Measurements from ENCODE around the gene SEC14L5.

Gene SEC14L5

GRCh38 chr16:4987580-4988374 is 29.6 kb downstream of the SEC14L5 start:
- no peak for DNase-seq

DNA sequence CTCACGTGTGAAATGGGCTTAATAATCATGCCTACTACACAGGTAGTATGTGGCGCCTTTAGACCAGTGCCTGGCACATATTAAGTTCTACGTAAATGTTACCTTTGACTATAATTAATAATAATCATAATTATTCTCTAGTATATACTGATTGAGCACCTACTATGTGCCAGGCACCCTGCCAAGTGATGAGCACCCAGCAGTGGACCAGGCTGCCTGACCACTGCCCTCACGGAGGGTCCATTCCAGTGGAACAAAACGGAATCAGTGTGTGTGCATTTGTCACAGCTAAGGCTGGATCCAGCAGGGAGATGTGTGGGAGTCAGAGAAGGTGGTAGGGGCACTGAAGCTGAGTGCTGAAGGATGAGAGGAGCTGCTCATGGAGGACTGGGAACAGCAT is 30.5 kb downstream of the SEC14L5 start:
- no peak for DNase-seq

DNA sequence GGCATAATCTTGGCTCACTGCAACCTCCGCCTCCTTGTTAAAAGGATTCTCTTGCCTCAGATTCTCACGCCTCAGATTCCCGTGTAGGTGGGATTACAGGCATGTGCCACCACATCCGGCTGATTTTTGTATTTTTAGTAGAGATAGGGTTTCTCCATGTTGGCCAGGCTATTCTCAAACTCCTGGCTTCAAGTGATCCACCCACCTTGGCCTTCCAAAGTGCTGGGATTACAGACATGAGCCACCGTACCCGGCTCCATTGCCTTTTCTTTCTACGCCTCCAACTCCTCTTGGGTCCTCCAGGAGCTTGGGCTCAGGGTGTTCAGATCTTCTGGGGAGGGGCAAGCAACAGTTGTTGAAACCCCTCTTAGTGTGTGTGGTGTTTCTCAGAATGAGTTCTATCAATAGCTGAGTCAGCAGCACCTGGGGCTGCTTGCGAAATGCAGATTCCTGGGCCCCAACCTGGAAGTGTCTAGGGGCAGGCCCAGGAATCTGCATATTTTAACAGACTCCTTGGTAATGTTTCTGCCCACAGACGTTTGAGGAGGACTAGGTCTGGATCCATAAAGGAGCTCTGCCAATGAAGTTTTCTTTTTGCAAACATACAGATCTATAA is 31.4 kb downstream of the SEC14L5 start:
- DNase-seq = no peak

DNA sequence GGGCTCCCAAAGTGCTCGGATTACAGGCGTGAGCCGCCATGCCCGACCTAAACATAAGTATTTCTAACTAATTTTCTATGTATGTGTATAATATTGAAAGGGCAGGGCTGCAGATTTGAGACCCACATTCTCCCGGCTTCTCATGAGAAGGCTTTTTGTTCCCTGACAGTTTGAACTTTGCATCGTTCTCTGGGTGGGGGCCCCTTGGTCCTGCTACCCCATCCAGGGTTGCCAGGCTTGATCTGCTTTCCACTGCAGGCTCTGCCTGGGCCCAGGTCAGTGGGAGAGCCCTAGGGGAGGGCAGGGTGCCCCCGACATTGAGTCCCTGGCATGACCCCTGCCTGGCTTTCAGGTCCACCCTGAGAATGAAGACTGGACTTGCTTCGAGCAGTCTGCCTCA is 32.3 kb downstream of the SEC14L5 start:
- no peak for DNase-seq

DNA sequence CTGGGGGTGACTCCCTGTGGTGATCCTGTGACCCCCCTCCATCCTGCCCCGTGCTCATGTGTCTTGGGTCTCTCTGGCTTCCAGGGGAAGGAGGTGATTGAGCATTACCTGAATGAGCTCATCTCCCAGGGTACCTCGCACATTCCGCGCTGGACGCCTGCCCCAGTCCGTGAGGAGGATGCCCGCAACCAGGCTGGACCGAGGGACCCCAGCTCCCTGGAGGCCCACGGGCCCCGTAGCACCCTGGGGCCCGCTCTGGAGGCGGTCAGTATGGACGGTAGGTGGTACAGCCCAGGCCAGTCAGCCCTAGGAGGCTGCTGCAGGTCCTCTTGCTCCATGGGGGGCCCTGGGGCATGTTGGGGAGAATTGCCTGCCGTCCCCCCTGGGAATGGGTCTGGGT is 33.6 kb downstream of the SEC14L5 start:
- DNase-seq = no peak

GRCh38 chr16:4994719-4995434 is 36.7 kb downstream of the SEC14L5 start:
- no peak for DNase-seq

DNA sequence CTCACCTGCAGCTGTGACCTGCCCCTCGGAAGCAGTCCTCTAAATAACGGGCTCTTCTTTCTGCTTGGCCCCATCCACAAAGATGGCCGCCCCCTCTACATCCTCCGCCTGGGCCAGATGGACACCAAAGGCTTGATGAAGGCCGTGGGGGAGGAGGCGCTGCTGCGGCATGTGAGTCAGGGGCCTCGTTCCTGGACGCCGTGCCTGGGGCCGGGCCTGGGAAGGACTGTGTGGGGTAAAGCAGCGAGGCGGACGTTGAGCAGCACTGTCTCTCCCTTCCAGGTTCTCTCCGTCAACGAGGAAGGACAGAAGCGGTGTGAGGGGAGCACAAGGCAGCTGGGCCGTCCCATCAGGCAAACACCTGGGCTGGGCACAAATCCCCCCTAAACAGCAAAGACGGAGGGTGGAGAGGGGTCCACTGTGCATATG is 42.5 kb downstream of the SEC14L5 start:
- DNase-seq = no peak

DNA sequence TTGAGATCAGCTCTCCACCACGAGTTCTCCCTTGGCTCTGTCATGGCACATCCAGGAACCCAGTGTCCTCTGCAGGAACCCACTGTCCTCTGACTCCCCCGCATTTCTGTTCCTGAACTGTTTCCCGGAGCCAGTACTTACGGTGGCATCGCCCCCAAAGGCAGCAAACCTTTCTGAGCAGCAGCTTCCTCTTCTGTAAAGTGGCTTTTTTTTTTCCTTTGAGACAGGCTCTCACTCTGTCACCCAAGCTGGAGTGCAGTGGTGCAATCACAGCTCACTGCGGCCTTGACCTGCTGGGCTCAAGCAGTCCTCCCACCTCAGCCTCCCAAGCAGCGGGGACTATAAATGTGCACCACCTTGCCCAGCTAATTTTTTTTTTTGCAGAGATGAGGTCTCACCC is 43.4 kb downstream of the SEC14L5 start:
- DNase-seq = no peak

- no peak for DNase-seq
These were observed 43.9 kb downstream of the SEC14L5 start for GRCh38 chr16:5001986-5002385.

DNA sequence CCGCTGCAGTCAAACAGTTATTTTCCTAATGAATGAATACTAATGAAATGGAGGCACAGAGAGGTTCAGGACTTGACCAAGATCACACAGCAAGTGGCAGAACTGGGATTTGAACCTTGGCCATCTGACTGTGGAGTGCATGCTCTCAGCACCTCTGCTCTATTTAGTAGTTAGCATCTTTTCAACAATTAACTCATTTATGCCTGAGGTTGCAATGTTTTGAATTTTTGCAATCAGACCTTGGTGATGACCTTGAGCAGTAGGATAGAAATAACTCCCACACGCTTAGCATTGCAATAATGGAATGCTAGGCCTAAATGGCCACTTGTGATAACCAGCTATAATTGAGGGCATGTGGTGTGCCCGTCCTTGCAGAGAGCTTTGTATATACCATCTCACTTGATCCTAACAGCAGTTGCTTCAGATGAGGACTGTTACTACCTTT is 44.6 kb downstream of the SEC14L5 start:
- DNase-seq = no peak

GRCh38 chr16:5003211-5003610 is 45.1 kb downstream of the SEC14L5 start:
- DNase-seq = no peak

DNA sequence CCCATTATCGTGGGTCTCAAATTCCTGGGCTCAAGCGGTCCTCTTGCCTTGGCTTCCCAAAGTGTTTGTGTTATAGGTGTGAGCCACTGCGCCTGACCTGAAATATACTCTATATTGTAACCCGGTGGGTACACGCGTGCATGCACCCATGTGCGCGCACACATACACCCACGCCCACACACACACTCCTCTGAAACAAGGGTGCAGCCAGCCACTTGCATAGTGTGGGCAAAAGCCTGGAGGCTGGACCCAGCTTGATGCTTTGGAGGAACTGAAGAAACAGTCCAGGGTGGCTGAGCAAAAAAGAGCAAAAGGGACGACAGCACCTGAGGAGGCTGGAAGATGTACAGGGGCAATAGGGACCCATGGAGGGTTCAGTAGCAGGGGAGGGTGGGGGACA is 45.7 kb downstream of the SEC14L5 start:
- DNase-seq = no peak

DNA sequence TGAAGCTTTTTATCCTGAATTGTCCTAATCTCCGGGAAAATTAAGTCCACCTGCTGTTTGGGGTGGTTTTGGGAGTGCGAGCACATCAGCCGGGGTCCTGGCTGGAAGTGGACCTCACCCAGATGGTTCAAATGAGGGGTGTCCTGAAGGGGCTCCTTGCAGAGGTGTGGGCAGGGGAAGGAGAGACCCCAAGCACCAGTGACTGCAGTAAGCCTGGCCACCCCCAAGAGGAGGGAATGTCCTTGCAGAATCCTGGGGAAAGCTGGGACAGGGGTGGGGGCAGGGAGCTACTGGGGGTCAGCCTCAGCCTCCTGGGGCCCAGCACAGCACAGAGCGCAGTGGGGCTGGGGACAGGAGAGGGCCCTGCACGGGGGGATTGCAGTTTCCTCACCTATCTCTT is 46.2 kb downstream of the SEC14L5 start:
- no peak for DNase-seq

GRCh38 chr16:5005916-5006315 is 47.8 kb downstream of the SEC14L5 start:
- no peak for DNase-seq

DNA sequence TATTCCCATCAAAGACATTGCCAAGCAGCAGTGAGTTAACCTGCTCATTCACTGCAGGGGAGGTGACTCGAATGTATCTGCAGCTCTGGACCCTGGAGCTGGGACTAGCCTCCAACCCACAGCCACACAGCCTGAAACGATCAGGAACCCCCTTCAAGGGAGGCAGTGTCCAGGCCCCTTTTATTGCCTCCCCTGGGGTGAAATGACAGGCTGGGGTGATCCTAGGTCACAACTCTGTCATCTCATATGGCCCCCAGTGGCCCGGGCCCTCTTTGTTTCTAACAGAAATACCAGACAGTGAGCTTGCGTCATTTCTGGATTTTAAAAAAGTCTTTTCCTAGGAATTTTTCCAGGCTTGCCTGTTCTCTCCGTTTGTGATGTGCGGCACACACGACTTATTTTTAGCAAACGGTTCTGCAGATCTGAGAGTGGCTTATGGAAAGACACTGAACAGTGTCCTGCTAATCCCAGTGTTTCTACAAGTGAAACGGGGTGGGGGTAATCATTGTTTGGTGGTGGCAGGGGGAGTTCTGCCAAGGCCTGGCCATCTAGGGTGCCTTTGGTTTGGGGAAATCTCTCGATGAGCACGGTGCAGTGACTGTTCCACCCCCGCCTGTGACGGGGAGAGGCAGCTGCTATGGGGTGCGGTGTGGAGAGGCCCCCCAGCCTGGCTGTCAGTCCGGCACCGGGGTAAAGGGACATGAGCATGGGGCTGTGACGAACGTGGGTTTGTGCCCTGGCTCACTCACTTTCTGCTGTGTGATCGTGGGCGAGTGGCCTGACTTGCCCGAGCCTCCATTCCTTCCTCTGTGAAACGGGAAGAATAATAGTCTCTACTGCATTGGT is 48.4 kb downstream of the SEC14L5 start:
- DNase-seq = no peak

DNA sequence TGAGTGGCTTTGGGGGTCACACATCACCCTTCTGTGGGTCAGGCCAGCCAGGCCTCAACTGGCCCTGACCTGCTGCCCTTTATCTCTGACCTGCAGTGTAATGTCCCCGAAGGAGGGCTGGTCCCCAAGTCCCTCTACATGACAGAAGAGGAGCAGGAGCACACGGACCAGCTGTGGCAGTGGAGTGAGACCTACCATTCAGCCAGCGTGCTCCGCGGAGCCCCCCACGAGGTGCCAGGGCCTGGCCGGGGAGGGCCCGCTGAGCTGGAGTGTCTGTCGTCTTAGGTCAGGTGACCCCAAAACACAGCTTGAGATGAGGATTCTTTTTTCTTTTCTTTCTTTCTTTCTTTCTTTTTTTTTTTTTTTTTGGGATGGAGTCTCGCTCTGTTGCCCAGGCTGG is 49.1 kb downstream of the SEC14L5 start:
- DNase-seq = no peak

DNA sequence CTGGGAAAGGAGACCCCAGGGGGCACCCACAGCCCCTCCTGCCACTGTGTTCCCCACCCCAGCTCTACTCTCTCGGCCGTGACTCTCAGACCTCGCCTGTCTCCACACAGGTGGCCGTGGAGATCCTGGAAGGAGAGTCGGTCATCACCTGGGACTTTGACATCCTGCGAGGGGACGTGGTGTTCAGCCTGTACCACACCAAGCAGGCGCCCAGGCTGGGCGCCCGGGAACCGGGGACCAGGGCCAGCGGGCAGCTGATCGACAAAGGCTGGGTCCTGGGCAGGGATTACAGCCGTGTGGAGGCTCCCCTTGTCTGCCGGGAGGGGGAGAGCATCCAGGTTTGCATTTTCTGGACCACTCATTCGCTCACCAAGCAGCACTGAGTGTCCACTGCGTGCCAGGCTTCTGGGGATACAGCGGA is 50.2 kb downstream of the SEC14L5 start:
- DNase-seq = no peak

GRCh38 chr16:5010576-5011329 is 52.6 kb downstream of the SEC14L5 start:
- no peak for DNase-seq

DNA sequence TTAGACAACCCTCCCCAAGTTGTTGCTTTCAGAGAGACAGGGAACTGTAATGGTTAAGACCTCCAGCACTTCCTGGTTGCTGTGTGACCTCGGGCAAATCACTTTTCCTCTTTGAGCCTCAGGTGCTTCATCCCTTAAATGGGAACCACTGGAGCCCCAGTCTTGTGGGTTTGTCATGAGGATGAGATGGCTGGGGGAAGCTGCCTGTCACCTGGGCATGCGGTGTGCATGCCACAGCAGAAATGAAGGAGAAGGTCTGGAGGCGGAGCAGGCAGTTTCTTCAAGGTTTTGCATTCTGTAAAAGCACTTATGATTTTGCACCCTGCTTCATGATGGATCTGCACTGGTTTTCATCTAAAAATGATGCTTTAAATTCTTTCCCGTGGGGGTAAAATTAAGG is 53.5 kb downstream of the SEC14L5 start:
- DNase-seq = no peak

- no peak for DNase-seq
These were observed 54.8 kb downstream of the SEC14L5 start for GRCh38 chr16:5012887-5013286.

GRCh38 chr16:5015351-5015750 is 57.2 kb downstream of the SEC14L5 start:
- DNase-seq = no peak

DNA sequence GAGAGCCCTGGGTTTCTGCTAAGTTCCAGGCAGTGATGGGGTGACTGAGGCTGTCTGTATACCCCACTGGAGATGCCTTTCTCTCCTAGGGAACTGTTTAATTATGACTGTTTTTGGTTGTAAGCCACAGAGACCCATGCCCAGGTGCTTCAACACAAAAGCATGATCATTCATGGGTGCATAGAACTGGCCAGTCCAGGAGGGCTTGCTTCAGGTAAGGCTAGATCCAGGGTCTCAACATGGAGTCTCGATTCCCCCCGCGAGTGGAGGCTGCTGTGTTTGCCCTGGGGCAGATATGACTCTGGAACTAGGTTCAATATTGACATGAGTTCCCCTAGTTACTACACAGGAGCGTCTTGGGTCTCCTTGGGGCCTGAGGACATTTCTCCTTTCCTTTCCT is 57.8 kb downstream of the SEC14L5 start:
- no peak for DNase-seq

All from activated CD4-positive, CD25-positive, alpha-beta regulatory T cell (primary cell).